Measurements from ENCODE around the gene CDH8. TPM values are rescaled to one million over a fixed set of nuclear protein-coding genes. Genes with fewer than 3 reads are reported as not detected.
"Not testable (repeated sequence)": the region's sequence is repeated elsewhere in the genome, so short reads cannot be mapped to it uniquely, and the experiment has no call there.

Gene CDH8
- total RNA-seq, 1 donor = under 0.01 TPM

GRCh38 chr16:61944004-61944403 lies 92.2 kb downstream of the CDH8 start:
- no peak for DNase-seq (ENCODE audit: low read depth in 2 of 3, low spot score in 2 of 3)

GRCh38 chr16:61940611-61941010 lies 95.6 kb downstream of the CDH8 start:
- DNase-seq (ENCODE audit: low read depth in 2 of 3, low spot score in 2 of 3) = no peak

- no peak for DNase-seq (ENCODE audit: low read depth in 2 of 3, low spot score in 2 of 3)
These were observed 98.6 kb downstream of the CDH8 start for GRCh38 chr16:61937646-61938045.

- peak in 1 of 3 donors; percentile 1 for DNase-seq (ENCODE audit: low read depth in 2 of 3, low spot score in 2 of 3)
These were observed 99.7 kb downstream of the CDH8 start for GRCh38 chr16:61936522-61936921.

GRCh38 chr16:61934601-61935000 lies 101.6 kb downstream of the CDH8 start:
- DNase-seq (ENCODE audit: low read depth in 2 of 3, low spot score in 2 of 3) = no peak

GRCh38 chr16:61929776-61930175 lies 106.5 kb downstream of the CDH8 start:
- no peak for DNase-seq (ENCODE audit: low read depth in 2 of 3, low spot score in 2 of 3)

- DNase-seq (ENCODE audit: low read depth in 2 of 3, low spot score in 2 of 3) = no peak
These were observed 109.5 kb downstream of the CDH8 start for GRCh38 chr16:61926766-61927165.

GRCh38 chr16:61923629-61924028 lies 112.6 kb downstream of the CDH8 start:
- DNase-seq (ENCODE audit: low read depth in 2 of 3, low spot score in 2 of 3) = no peak

DNA sequence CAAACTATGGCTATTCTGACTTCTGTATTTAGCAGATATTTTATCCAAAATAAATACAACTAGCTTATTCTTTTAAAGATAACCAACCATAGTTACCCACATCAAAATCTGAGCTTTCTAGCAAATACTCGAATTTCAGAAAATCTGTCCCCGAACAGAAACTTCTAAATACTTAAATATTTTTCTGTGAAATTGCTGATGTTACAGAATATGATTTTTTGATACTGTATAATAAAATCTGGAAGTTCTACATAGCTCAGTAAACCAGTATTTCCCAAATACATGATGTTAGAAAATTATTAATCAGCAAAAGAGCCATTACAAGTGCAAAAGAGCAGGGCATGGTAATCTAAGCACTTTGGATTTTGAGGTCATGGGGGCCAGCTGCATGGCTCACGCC lies 114.9 kb downstream of the CDH8 start:
- DNase-seq (ENCODE audit: low read depth in 2 of 3, low spot score in 2 of 3) = no peak

- DNase-seq (ENCODE audit: low read depth in 2 of 3, low spot score in 2 of 3) = not testable (repeated sequence)
These were observed 118.1 kb downstream of the CDH8 start for GRCh38 chr16:61917865-61918826.

- no peak for DNase-seq (ENCODE audit: low read depth in 2 of 3, low spot score in 2 of 3)
These were observed 120.7 kb downstream of the CDH8 start for GRCh38 chr16:61915569-61915968.

- DNase-seq (ENCODE audit: low read depth in 2 of 3, low spot score in 2 of 3) = no peak
These were observed 127.2 kb downstream of the CDH8 start for GRCh38 chr16:61909074-61909473.

GRCh38 chr16:61908426-61908825 lies 127.8 kb downstream of the CDH8 start:
- DNase-seq (ENCODE audit: low read depth in 2 of 3, low spot score in 2 of 3) = no peak

GRCh38 chr16:61901689-61902088 lies 134.5 kb downstream of the CDH8 start:
- no peak for DNase-seq (ENCODE audit: low read depth in 2 of 3, low spot score in 2 of 3)

DNA sequence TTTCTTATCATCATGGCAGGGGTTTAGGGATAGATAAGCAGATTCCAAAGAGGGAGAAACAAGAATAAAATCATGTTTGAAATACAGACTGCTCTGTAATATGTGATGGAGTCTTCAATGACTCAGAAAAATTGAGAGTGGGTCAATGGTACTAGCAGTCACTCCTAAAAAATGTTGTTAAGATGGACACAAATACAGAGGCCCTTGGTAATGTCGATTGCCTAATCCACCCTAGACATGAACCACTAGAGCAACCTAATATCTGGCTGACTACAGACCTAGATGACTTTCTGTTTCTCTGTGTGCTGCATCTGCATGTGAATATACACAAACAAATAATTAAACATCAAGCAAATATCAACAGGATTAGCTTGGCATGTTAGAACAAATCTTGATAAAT lies 135.8 kb downstream of the CDH8 start:
- no peak for DNase-seq (ENCODE audit: low read depth in 2 of 3, low spot score in 2 of 3)

DNA sequence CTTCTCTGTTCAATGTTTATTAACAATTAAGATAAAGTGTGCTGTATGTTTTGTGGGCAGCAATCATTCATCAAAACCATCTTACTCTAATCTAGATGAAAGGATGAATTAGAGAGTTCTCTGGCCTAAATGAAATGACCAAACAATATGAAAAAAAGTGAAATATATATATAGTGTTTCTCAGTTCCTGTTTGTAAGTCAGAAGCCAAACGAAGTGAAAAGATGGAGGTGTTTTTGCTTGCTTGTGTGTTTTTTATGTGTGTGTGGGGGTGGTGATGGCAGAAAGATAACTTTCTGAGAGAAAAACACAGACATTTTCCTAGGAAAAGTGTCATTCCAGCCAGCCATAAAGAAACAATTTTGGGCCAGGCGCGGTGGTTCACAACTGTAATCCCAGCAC lies 138.6 kb downstream of the CDH8 start:
- no peak for DNase-seq (ENCODE audit: low read depth in 2 of 3, low spot score in 2 of 3)

- no peak for DNase-seq (ENCODE audit: low read depth in 2 of 3, low spot score in 2 of 3)
These were observed 143.7 kb downstream of the CDH8 start for GRCh38 chr16:61892531-61892930.

- DNase-seq (ENCODE audit: low read depth in 2 of 3, low spot score in 2 of 3) = no peak
These were observed 144.8 kb downstream of the CDH8 start for GRCh38 chr16:61891460-61891859.

GRCh38 chr16:61890386-61890785 lies 145.9 kb downstream of the CDH8 start:
- DNase-seq (ENCODE audit: low read depth in 2 of 3, low spot score in 2 of 3) = no peak

- DNase-seq (ENCODE audit: low read depth in 2 of 3, low spot score in 2 of 3) = peak in 2 of 3 donors; percentile 33 to 78
These were observed 148.3 kb downstream of the CDH8 start for GRCh38 chr16:61887903-61888302.

GRCh38 chr16:61885343-61885742 lies 150.9 kb downstream of the CDH8 start:
- no peak for DNase-seq (ENCODE audit: low read depth in 2 of 3, low spot score in 2 of 3)

DNA sequence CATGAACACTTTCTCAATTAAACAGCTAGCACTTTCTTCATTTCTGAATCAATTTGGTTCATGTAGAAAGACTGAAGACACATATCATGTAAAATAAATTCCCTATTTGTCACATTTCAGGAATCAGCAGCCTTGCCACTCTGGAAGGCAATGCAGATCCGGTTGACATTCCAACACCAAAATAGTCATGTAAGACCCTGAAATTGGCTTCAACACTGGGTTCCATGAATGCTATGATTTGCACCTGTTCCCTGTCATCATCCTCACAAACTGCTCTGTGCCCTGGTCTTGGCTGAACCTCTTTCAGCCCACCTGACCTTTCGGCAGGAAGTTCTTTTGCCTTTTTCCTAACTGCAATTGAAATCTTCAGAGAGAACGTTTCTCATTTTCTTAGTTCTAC lies 156.9 kb downstream of the CDH8 start:
- DNase-seq (ENCODE audit: low read depth in 2 of 3, low spot score in 2 of 3) = no peak

Measured in hematopoietic multipotent progenitor cell (in vitro differentiated cells).